H1 (cell line): ENCODE measurements around the gene AGBL1. TPM values are rescaled to one million over a fixed set of nuclear protein-coding genes. Genes with fewer than 3 reads are reported as not detected.

Experiments
- EGR1 ChIP-seq: IDR thresholded peaks from 2 replicates; pipeline ENCODE4 v1.6.1; 2011; ENCODE audit warnings: low read depth, low read length, borderline replicate concordance
- GABPA ChIP-seq: IDR thresholded peaks from 2 replicates; pipeline ENCODE4 v1.6.1; 2011; ENCODE audit warnings: mild to moderate bottlenecking, low read length, moderate library complexity, borderline replicate concordance; ENCODE audit not compliant: insufficient read depth
- HDAC2 ChIP-seq, 2 experiments: fragments of 300-600 bp in 1 of 2; sonication (generic) in 1 of 2; IDR thresholded peaks; 2 replicates each; pipeline ENCODE4 v1.6.1; 2011 to 2012; ENCODE audit warnings: low read depth in 2 of 2, low read length in 2 of 2, mild to moderate bottlenecking in 2 of 2, moderate library complexity in 2 of 2, borderline replicate concordance in 1 of 2, inconsistent platforms in 1 of 2
- RXRA ChIP-seq: IDR thresholded peaks from 2 replicates; pipeline ENCODE4 v1.6.1; 2011; ENCODE audit warnings: low read depth, mild to moderate bottlenecking, low read length, moderate library complexity; ENCODE audit not compliant: insufficient read depth
- SIN3A ChIP-seq, 2 experiments: IDR thresholded peaks in 1 of 2; conservative IDR thresholded peaks in 1 of 2; 2 replicates each; pipeline ENCODE4 v1.6.1; 2011 to 2012; ENCODE audit warnings: low read length in 2 of 2, improper control_type of control experiment in 1 of 2, low read depth in 1 of 2, mild to moderate bottlenecking in 1 of 2
- polyA plus RNA-seq, 7 experiments: library from polyadenylated mRNA; depleted of rRNA in 3 of 7; stranded (reverse) in 5 of 7; unstranded in 2 of 7; fragments of >200 nt in 5 of 7; fragments of 200-250 nt in 2 of 7; gene quantifications; 1 replicate in 5 of 7; 2 replicates in 1 of 7; 4 replicates in 1 of 7; pipeline versions ENCODE4 v1.2.1 to v1.2.3, GENCODE V29; 2011 to 2013; ENCODE audit warnings: missing spikeins in 2 of 7, mixed read lengths in 2 of 7
- total RNA-seq: library from RNA; stranded (reverse); fragmentation: NEBNext Ultra II Directional; extraction: Animal tissue kit (Norgen Biotek cat#: 25700); gene quantifications from 2 replicates; pipeline ENCODE4 v1.2.1, GENCODE V29; 2021

Gene AGBL1
- total and polyA plus RNA-seq, 2 of the 8 experiments (the other 6 are each of a cell fraction or from before 2014, with no cell fraction given): not detected

- TF ChIP-seq SIN3A (conservative IDR thresholded peaks at IDR 0.05 in 1 of 2, IDR thresholded peaks at IDR 0.05 in 1 of 2; ENCODE audit: low read depth in 1 of 2, low read length in 2 of 2) (no peak), RXRA (no peak), HDAC2 (IDR thresholded peaks at IDR 0.05; ENCODE audit: borderline replicate concordance in 1 of 2, low read depth in 2 of 2, low read length in 2 of 2) (no peak), EGR1 (no peak), GABPA (no peak)
These were observed 730.7 kb downstream of the AGBL1 start (continued) for GRCh38 chr15:86810329-86810728.
